Retina (tissue), 1 donor: ENCODE results near the gene DESI2.

Experiments
- DNase-seq: peaks from one replicate; pipeline ENCODE4 v3.0.0-alpha.2; 2016

The DESI2 gene

DNA sequence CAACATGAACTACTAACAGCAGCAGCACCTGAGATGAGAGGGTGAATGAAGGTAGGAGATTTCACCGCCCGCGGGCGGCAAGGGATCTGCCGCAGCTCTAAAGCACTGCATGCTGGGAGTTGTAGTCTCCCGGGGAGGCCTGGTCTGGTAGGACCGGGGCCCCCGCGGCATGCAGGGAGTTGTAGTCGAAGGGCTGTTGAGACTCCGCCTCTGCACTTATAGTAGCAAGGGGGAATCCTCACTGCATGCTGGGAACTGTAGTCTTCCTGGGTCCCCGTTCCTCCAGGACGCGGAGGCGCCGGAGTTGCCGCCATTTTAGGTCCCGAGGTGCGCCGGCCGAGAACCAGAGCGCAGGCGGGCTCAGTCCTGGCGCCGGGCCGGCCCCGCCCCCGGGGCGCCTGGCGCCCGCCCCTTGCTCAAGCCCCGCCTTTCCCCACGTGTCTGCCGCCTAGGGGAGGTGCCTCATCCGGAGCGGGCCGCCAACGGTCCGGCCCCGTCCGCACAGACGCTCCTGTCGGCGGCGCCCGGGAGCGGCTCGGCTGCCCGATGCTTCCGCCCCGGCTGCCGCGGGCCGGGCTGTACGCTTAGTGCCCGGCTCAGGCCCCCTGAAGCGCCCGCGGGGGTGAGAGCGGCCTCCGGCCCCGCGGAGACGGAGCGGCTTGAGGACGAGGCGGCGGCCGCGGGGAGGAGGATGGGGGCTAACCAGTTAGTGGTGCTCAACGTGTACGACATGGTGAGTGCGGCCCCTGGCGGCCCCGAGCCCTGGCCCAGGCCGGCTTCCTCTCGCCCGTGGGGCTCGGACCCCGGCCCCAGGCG lies at the start of gene DESI2:
Gene DESI2, plus strand, starts transcription at position 504 of the 816 bp plus-strand sequence. Its CDS starts 188 bp downstream, at position 692.
- peak; percentile 98 for DNase-seq

GRCh38 chr1:244603498-244603897 lies 49.4 kb upstream of the DESI2 start:
- peak; percentile 36 for DNase-seq

DNA sequence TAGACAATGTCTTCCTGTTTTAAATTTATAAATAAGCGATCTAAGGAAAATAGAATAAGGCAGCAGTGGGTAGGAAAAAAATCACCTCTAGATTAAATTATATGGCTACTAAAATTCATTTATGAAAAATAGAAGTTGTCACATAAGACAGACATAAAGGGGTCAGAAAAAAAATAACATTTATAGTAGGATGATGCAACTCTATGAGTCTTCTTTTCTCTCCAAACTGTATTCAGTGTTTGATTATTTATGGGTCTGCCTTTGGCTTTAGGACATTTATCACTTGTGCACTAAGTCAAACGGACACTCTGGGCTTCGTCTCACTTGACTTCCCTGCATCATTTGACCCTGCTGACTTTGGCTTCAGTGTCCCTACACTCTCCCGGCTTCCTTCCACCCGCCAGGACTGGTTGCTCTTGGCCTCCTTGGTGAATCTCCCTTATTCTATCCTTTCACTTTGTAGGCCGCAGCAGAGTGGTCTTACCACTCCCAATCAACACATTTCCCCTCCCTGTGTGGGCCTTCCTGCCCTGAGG lies 47.0 kb upstream of the DESI2 start:
- DNase-seq = no peak

- DNase-seq = no peak
Measured at GRCh38 chr1:244614113-244614836, 38.7 kb upstream of the DESI2 start.

DNA sequence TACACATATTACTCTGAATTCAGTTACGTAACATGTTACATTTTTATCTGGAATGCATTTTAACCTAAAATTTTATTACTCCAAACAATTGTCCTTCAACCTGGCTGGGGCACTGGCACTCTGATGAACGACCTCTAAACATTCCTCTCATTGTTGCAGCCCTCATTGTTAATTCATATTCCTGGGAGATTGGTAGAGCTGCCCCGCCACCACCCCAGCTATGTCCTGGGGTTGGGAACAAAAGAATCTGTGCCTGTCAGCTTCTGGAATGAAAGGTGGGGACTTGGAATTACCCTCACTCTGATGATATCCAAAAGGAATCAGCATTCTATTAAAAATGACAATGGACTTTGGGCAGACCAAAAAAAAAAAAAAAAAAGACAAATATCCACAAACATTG lies 38.0 kb upstream of the DESI2 start:
- no peak for DNase-seq

GRCh38 chr1:244615301-244615700 lies 37.6 kb upstream of the DESI2 start:
- DNase-seq = no peak

- DNase-seq = no peak
Measured at GRCh38 chr1:244626709-244627108, 26.2 kb upstream of the DESI2 start.

DNA sequence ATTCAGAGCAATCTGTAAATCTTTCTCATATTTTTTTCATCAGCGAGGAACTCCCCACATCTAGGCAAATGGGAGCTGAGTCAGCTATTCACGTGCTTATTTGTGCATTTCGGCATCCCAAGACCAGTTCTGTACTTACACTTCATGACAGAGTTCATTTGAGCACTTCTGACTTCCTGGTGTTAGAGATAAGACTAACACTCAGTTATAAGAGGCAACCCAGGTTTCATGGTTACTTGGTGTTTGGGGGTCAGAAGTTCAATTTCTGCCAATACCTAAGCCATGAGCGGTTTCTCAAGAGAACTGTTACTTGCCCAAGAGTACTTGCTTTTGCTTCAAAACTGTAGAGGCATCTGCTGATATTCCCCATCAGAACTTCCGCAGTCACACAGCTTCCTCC lies 24.1 kb upstream of the DESI2 start:
- DNase-seq = no peak

DNA sequence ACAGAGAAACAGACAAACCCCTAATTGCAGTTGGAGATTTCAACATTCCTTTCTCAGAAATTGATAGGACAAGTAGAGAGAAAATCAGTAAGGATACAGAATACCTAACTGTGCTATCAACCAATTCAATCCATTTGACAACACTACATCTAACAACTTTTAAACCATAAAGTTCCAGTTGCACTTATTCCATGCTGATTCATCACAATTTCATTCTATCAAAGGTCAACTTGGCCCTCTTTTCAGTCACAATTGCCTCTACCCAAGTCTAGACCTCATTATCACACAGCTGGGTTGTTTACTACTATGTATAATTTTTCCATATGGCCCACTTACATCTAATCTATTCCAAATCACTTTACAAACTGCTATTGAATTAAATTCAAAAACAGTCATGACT lies 19.8 kb upstream of the DESI2 start:
- DNase-seq = no peak

DNA sequence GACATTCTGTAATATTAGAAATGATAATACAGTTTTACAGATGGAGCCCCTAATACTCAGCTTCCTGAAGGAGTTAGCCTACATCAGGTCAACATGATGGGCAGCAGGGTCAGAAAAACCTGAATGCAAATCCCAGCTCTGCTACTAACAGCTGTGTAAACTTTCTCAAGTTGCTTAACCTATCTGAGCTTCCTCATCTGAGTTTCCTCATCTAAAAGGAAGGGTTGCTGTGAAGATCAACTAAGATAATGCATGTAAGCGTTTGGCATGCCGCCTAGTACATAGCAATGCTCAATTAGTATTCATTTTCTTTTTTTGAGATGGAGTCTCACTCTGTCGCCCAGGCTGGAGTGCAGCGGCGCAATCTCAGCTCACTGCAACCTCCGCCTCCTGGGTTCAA lies 18.4 kb upstream of the DESI2 start:
- no peak for DNase-seq

GRCh38 chr1:244636488-244637259 lies 16.3 kb upstream of the DESI2 start:
- no peak for DNase-seq

DNA sequence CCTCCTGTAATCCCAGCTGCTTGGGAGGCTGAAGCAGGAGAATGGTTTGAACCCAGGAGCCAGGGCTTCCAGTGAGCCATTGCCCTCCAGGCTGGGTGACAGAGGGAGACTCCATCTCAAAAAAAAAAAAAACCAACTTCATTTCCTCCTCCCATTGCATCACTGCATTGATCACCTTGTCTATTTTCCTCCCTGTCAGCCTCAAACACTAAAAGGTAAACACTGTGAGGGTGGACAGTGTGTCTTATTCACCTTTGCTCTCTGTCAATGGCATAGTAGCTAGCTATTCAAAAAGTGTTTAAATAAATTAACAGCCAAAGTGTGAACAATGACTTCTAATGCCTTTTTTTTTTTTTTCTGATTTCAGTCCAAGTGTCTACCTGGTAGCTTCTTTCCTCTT lies 13.4 kb upstream of the DESI2 start:
- no peak for DNase-seq

GRCh38 chr1:244640917-244641316 lies 12.0 kb upstream of the DESI2 start:
- no peak for DNase-seq

DNA sequence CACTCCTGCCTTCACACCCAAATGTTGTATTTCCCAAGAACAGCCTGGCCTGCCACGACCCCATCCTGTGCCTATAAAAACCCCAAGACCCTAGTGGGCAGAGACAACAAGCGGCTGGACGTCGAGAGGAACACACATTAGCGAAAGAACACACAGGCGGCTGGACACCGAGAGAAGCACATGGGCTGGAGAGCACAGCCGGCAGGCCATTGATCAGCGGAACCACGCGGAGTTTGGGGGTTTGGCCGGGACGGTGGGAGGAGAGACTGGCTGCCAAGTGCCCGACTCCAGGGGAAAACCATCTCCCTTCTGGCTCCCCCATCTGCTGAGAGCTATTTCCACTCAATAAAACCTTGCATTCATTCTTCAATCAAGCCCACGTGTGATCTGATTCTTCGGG lies 10.4 kb upstream of the DESI2 start:
- no peak for DNase-seq

- no peak for DNase-seq
Measured at GRCh38 chr1:244642988-244643387, 9.9 kb upstream of the DESI2 start.

DNA sequence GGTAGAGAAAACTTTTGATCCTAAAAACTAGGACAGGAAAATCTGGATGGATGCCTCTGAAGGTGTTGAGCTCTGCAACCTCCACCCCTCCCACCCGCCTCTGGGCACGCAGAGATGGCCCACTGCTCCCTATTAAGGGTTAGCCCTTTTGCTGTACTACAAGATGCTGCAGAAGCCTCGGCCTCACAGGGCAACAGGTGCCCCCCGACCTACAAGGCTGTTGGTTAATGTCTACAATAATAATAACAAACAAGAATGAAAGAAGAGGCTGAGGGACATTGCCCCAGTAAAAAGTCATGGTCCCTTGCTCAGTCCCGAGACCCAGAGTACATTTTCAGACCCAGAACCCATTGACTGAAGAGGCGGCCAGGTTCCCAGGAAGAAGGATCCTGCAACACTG lies 7.5 kb upstream of the DESI2 start:
- no peak for DNase-seq

- DNase-seq = no peak
Measured at GRCh38 chr1:244645890-244646289, 7.0 kb upstream of the DESI2 start.

- no peak for DNase-seq
Measured at GRCh38 chr1:244647819-244648218, 5.1 kb upstream of the DESI2 start.

DNA sequence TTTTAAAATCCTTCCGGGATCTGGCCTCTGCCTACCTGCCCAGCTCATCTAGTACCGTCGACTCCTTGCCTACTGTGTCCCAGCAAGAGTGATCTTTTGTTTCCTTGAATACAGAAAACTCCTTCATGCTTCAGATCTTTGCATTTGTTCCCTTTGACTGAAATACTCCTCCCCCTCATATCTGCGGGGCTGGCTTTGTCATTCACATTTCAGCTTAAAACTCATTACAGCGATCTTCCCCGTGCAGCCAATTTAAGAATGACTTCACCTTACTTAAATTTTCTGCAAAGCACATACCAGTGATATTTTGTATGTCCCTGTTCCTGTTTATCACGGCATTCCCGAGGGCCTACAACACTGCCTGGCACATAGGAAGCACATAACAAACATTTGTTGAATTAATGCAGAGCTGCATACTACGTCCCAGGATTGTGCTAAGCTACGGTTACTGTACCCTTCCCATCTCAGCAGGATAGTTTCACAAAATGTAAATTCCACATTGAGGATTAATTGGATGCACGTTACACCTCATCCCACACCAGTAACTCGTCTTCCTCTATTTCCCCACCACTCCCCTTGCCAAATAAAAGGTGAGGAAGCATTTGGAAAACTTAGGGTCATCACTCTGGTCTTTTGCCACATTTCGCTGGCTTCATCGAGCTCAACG lies 837 bp upstream of the DESI2 start:
- DNase-seq = peak; percentile 11

- DNase-seq = no peak
Measured at GRCh38 chr1:244653439-244654107, 647 bp downstream of the DESI2 start.

DNA sequence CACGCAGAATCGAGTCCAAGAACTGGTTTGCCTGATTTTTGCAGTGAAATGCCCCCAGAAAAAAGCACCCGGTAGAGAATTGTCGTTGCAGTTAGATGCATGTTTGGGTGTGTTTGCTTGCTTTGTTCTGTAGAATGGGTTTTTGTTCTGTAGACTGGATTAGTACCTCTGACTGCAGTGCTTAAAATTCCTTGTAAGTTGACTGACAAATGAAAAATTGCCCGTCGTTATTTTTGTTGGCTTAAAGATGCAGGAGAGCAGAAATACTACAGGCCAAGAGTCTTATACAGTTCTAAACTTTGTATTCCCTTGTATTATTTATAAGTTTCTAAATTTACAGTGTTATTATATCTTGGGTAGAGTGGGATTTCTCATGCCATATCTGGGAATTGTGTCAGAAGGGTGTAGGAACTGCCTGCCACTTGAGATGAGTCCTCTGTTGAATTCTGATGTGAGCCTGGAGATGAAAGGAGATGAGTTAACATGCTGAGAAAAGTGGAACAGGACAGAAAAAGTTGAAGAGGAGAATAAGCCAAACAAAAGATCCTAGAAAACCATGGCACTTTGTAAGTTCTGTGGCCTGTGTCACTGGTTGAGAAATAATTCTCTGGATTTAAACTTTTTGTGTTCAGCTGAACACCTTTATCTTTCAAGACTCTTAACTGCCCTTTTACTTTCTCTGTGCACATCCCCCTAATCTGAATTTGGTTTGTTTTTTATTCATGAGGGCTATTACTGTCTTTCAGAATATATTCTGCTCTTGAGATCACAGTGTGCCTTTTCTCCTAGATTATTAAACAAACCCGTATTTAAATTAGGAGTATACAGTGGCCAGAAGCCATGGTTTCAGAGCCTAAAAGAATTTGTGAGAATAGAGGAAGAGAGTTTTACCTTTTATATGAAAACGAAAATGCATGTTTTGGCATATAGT lies 1.4 kb downstream of the DESI2 start:
- DNase-seq = no peak
